ENCODE results near the gene RASSF5.

Gene RASSF5

GRCh38 chr1:206521127-206521526, 13.8 kb downstream of the RASSF5 start:
- no peak for DNase-seq
- Histone ChIP-seq H3K27ac (no peak overlapping the region), H3K4me3 (ENCODE audit: low read depth, low read length) (no peak overlapping the region), H3K36me3 (replicated peaks) (no peaks in the 10 kb centered on the region), H3K27me3 (replicated peaks) (no peaks in the 10 kb centered on the region)
- TF ChIP-seq CTCF (IDR thresholded peaks at IDR 0.05; ENCODE audit: low read depth, low read length, missing control alignments): no peak
- in situ Hi-C loops (cut with HindIII; ENCODE audit: low pct_ligation_motif_present, low sequenced_read_pairs): no loop called here

- TF ChIP-seq CTCF (IDR thresholded peaks at IDR 0.05; ENCODE audit: low read depth, low read length, missing control alignments): no peak
- H3K27me3 ChIP-seq (replicated peaks): no peaks in the 10 kb centered on the region
- no peak overlapping the region for H3K27ac ChIP-seq
- in situ Hi-C loops (cut with HindIII; ENCODE audit: low pct_ligation_motif_present, low sequenced_read_pairs): no loop called here
- H3K36me3 ChIP-seq (replicated peaks): no peaks in the 10 kb centered on the region
- DNase-seq: no peak
- H3K4me3 ChIP-seq (ENCODE audit: low read depth, low read length): no peak overlapping the region
Observed at GRCh38 chr1:206521694-206522402, 14.5 kb downstream of the RASSF5 start.

- Histone ChIP-seq H3K36me3 (replicated peaks) (no peaks in the 10 kb centered on the region), H3K27ac (no peak overlapping the region), H3K4me3 (ENCODE audit: low read depth, low read length) (no peak overlapping the region), H3K27me3 (replicated peaks) (no peaks in the 10 kb centered on the region)
- in situ Hi-C loops (cut with HindIII; ENCODE audit: low pct_ligation_motif_present, low sequenced_read_pairs): no loop called here
- DNase-seq: no peak
- TF ChIP-seq CTCF (IDR thresholded peaks at IDR 0.05; ENCODE audit: low read depth, low read length, missing control alignments): no peak
Observed at GRCh38 chr1:206524739-206525364, 17.5 kb downstream of the RASSF5 start.

GRCh38 chr1:206526064-206526911, 19.0 kb downstream of the RASSF5 start:
- in situ Hi-C loops (cut with HindIII; ENCODE audit: low pct_ligation_motif_present, low sequenced_read_pairs): no loop called here
- Histone ChIP-seq H3K27me3 (replicated peaks) (no peaks in the 10 kb centered on the region), H3K36me3 (replicated peaks) (no peaks in the 10 kb centered on the region), H3K4me3 (ENCODE audit: low read depth, low read length) (no peak overlapping the region), H3K27ac (no peak overlapping the region)
- TF ChIP-seq CTCF (IDR thresholded peaks at IDR 0.05; ENCODE audit: low read depth, low read length, missing control alignments): no peak
- DNase-seq: no peak

GRCh38 chr1:206529425-206529824, 22.1 kb downstream of the RASSF5 start:
- Histone ChIP-seq H3K36me3 (replicated peaks) (no peaks in the 10 kb centered on the region), H3K27me3 (replicated peaks) (no peaks in the 10 kb centered on the region), H3K27ac (no peak overlapping the region), H3K4me3 (ENCODE audit: low read depth, low read length) (no peak overlapping the region)
- in situ Hi-C loops (cut with HindIII; ENCODE audit: low pct_ligation_motif_present, low sequenced_read_pairs): no loop called here
- no peak for DNase-seq
- no peak for TF ChIP-seq CTCF (IDR thresholded peaks at IDR 0.05; ENCODE audit: low read depth, low read length, missing control alignments)
